ENCODE measurements around the gene TRAPPC3.

- TF ChIP-seq, protein P1, sequence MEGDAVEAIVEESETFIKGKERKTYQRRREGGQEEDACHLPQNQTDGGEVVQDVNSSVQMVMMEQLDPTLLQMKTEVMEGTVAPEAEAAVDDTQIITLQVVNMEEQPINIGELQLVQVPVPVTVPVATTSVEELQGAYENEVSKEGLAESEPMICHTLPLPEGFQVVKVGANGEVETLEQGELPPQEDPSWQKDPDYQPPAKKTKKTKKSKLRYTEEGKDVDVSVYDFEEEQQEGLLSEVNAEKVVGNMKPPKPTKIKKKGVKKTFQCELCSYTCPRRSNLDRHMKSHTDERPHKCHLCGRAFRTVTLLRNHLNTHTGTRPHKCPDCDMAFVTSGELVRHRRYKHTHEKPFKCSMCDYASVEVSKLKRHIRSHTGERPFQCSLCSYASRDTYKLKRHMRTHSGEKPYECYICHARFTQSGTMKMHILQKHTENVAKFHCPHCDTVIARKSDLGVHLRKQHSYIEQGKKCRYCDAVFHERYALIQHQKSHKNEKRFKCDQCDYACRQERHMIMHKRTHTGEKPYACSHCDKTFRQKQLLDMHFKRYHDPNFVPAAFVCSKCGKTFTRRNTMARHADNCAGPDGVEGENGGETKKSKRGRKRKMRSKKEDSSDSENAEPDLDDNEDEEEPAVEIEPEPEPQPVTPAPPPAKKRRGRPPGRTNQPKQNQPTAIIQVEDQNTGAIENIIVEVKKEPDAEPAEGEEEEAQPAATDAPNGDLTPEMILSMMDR (IDR thresholded peaks at IDR 0.05) = no peak
- no peak for TF ChIP-seq EZH2 (IDR thresholded peaks at IDR 0.05; ENCODE audit: borderline replicate concordance, insufficient read depth, low read depth, low read length, poor library complexity, severe bottlenecking)
Measured at GRCh38 chr1:36154335-36154734, 5.0 kb upstream of the TRAPPC3 start.
